SK-N-SH (cell line): ENCODE results near the gene CCDC57.
"Not testable (repeated sequence)": the region's sequence is repeated elsewhere in the genome, so short reads cannot be mapped to it uniquely, and the experiment has no call there.

ENCODE experiments used
- CTCF ChIP-seq: fragments of 200-600 bp; sonication (generic); IDR thresholded peaks from 2 replicates; pipeline ENCODE4 v1.6.1; 2017; ENCODE audit warnings: antibody characterized with exemption, mild to moderate bottlenecking, moderate library complexity
- EP300 ChIP-seq, 2 experiments: IDR thresholded peaks; 2 replicates each; pipeline versions ENCODE4 v1.4.0 to v1.6.1; 2012; ENCODE audit warnings: borderline replicate concordance in 1 of 2, low read depth in 1 of 2, low read length in 1 of 2
- EZH2phosphoT487 ChIP-seq: fragments of 200-600 bp; sonication (generic); IDR thresholded peaks from 2 replicates; pipeline ENCODE4 v1.6.1; 2017; ENCODE audit warnings: low read depth, mixed run types, mild to moderate bottlenecking, antibody characterized with exemption, moderate library complexity, borderline replicate concordance
- GABPA ChIP-seq: IDR thresholded peaks from 2 replicates; pipeline ENCODE4 v1.4.0; 2012; ENCODE audit warnings: low read depth, mild to moderate bottlenecking
- JUND ChIP-seq: IDR thresholded peaks from 2 replicates; pipeline ENCODE4 v1.4.0; 2012
- MXI1 ChIP-seq: IDR thresholded peaks from 2 replicates; pipeline ENCODE4 v1.6.1; 2012; ENCODE audit warnings: mild to moderate bottlenecking, low read depth, low read length, improper control_type of control experiment
- NFIC ChIP-seq: IDR thresholded peaks from 2 replicates; pipeline ENCODE4 v1.4.0; 2012; ENCODE audit warnings: borderline replicate concordance
- POLR2AphosphoS5 ChIP-seq: IDR thresholded peaks from 2 replicates; pipeline ENCODE4 v1.6.1; 2012; ENCODE audit warnings: low read depth, low read length
- RAD21 ChIP-seq: IDR thresholded peaks from 2 replicates; pipeline ENCODE4 v1.6.1; 2012; ENCODE audit warnings: mild to moderate bottlenecking, low read length
- REST ChIP-seq: IDR thresholded peaks from 2 replicates; pipeline ENCODE4 v1.6.1; 2012; ENCODE audit warnings: mild to moderate bottlenecking, low read depth, low read length, moderate library complexity
- RXRA ChIP-seq: IDR thresholded peaks from 2 replicates; pipeline ENCODE4 v1.4.0; 2012; ENCODE audit warnings: low read depth, mild to moderate bottlenecking, borderline replicate concordance
- SIN3A ChIP-seq: IDR thresholded peaks from 2 replicates; pipeline ENCODE4 v1.6.1; 2012; ENCODE audit warnings: low read depth, mild to moderate bottlenecking, low read length, moderate library complexity, borderline replicate concordance
- TEAD4 ChIP-seq: IDR thresholded peaks from 2 replicates; pipeline ENCODE4 v1.4.0; 2012; ENCODE audit warnings: mild to moderate bottlenecking, borderline replicate concordance; ENCODE audit not compliant: insufficient read depth
- YY1 ChIP-seq: IDR thresholded peaks from 2 replicates; pipeline ENCODE4 v1.4.0; 2012; ENCODE audit warnings: low read depth, mild to moderate bottlenecking

GRCh38 chr17:82174042-82174857, 38.4 kb downstream of the CCDC57 start:
- not testable (repeated sequence) for TF ChIP-seq POLR2AphosphoS5; EZH2phosphoT487; YY1; NFIC; CTCF; SIN3A; REST; RXRA; TEAD4; JUND; GABPA; EP300 (IDR thresholded peaks at IDR 0.05; ENCODE audit: borderline replicate concordance in 1 of 2, low read depth in 1 of 2, low read length in 1 of 2); MXI1; RAD21
